Measurements from ENCODE around the gene ZNF292.

DNA sequence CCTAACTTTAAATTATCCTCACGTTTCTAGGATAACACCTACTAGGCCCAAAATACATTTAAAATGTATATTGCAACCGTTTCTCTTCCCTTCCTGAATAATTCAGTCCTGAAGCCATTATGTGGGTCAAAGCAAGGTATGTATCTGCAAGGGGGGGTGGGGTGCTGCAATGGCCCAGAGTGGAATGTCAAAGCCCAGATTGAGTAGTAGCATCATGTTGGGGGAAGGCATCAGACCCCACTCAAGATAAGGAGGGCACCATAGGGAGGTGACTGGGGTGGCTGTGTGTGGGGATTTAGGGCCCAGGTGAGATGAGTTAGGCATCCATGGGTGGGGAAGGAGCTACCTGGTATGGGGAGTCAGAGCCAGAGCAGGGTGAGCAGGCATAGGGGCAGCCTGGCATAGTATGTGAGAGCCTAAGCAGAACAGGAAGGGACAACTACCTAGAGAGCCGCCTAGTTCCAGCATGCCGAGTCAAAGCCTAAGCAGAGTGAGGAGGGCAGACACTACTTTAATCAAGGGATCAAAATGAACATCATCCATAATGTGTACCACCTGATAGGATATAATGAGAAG, 48.2 kb downstream of the ZNF292 start:
- no peak for TF ChIP-seq POLR2A (IDR thresholded peaks at IDR 0.05)
- no peak for TF ChIP-seq POLR2AphosphoS5 (IDR thresholded peaks at IDR 0.05)

Data from stomach (tissue), 4 donors.